HepG2 (cell line): ENCODE data around the gene TMEM131L. TPM values are rescaled to one million over a fixed set of nuclear protein-coding genes. Genes with fewer than 3 reads are reported as not detected.
"Not testable (repeated sequence)": the region's sequence is repeated elsewhere in the genome, so short reads cannot be mapped to it uniquely, and the experiment has no call there.

Source experiments
- ATAC-seq: fragments of 200-7000 bp; cut with Tn5 transposase; 3 replicates; pipeline ENCODE4 v1.9.1; 2020; ENCODE audit warnings: mild to moderate bottlenecking, moderate library complexity
- BruUV-seq: library from RNA; stranded (reverse); fragments of 400-500 nt; replicated peaks from 2 replicates; lab custom pipeline; 2021; lab: Mats Ljungman, UMichigan
- CTCF ChIA-PET: fragments of 300-600 bp; formaldehyde crosslinking; extraction: SDS; loops from one replicate; lab custom pipeline; 2021; ENCODE audit warnings: low total read pairs, inconsistent platforms, low intra/inter-chr PET ratio; lab: Yijun Ruan, JAX
- POLR2A ChIA-PET: fragments of 350-600 bp; sonication (Branson Sonifier 250); formaldehyde crosslinking; loops from one replicate; lab custom pipeline; 2020; ENCODE audit warnings: antibody characterized with exemption, inconsistent platforms; lab: Yijun Ruan, JAX
- DNase-seq: peaks from one replicate; pipeline ENCODE4 v3.0.0-alpha.2; 2015; ENCODE audit warnings: low spot score
- FAIRE-seq: peaks from 3 replicates; lab custom pipeline; 2011; peaks lifted over from hg19 to GRCh38; lab: Jason Lieb, UNC
- H2AFZ ChIP-seq: one replicate; pipeline ENCODE4 v1.6.1; 2011; ENCODE audit warnings: low read length, inconsistent platforms
- H3K27ac ChIP-seq: fragments of 300-600 bp; 3 replicates; pipeline ENCODE4 v1.8.0; 2011; ENCODE audit warnings: mixed run types, mild to moderate bottlenecking, mixed read lengths, low read length, inconsistent platforms; ENCODE audit not compliant: insufficient read depth; ENCODE audit errors: extremely low read length
- H3K27me3 ChIP-seq, 2 experiments: fragments of 200-600 bp in 1 of 2; 2 replicates in 1 of 2; 3 replicates in 1 of 2; pipeline versions ENCODE4 v1.6.0 to v1.8.0; 2011; ENCODE audit warnings: low read length in 2 of 2, mild to moderate bottlenecking in 2 of 2, moderate library complexity in 2 of 2, inconsistent platforms in 1 of 2; ENCODE audit not compliant: insufficient read depth in 2 of 2, control insufficient read depth in 1 of 2
- H3K36me3 ChIP-seq, 2 experiments: fragments of 200-600 bp in 1 of 2; replicated peaks in 1 of 2; 2 replicates in 1 of 2; 3 replicates in 1 of 2; pipeline versions ENCODE4 v1.5.1 to v1.8.0; 2011; ENCODE audit warnings: low read length in 2 of 2, inconsistent platforms in 1 of 2; ENCODE audit not compliant: insufficient read depth in 2 of 2, control insufficient read depth in 1 of 2
- H3K4me1 ChIP-seq: 2 replicates; pipeline ENCODE4 v1.5.1; 2012; ENCODE audit warnings: low read length, inconsistent platforms; ENCODE audit not compliant: insufficient read depth
- H3K4me2 ChIP-seq: 2 replicates; pipeline ENCODE4 v1.6.0; 2011; ENCODE audit warnings: low read depth, low read length, inconsistent platforms
- H3K4me3 ChIP-seq, 3 experiments: fragments of 200-600 bp in 1 of 3; sonication (generic), shearing (Covaris generic) in 1 of 3; replicated peaks in 1 of 3; 2 replicates each; pipeline ENCODE4 v1.5.1; 2011 to 2016; ENCODE audit warnings: low read length in 3 of 3, inconsistent platforms in 2 of 3, low read depth in 2 of 3, mild to moderate bottlenecking in 2 of 3, control low read depth in 1 of 3, mixed read lengths in 1 of 3; ENCODE audit not compliant: insufficient read depth in 1 of 3
- H3K79me2 ChIP-seq: one replicate; pipeline ENCODE4 v1.6.1; 2011; ENCODE audit warnings: low read length, inconsistent platforms; ENCODE audit not compliant: insufficient read depth
- H3K9ac ChIP-seq: 2 replicates; pipeline ENCODE4 v1.6.0; 2011; ENCODE audit warnings: mild to moderate bottlenecking, low read depth, low read length, inconsistent platforms; ENCODE audit not compliant: insufficient read depth
- H3K9me3 ChIP-seq: 2 replicates; pipeline ENCODE4 v1.5.1; 2012; ENCODE audit warnings: mild to moderate bottlenecking, low read length
- H4K20me1 ChIP-seq: 2 replicates; pipeline ENCODE4 v1.6.0; 2011; ENCODE audit warnings: inconsistent platforms, mild to moderate bottlenecking, low read length, moderate library complexity; ENCODE audit not compliant: insufficient read depth
- CEBPB ChIP-seq: IDR thresholded peaks from 2 replicates; pipeline ENCODE4 v1.6.1; 2011; ENCODE audit warnings: low read depth, low read length, improper control_type of control experiment, borderline replicate concordance
- GATAD1 ChIP-seq: IDR thresholded peaks from 2 replicates; pipeline ENCODE4 v1.6.1; 2016; ENCODE audit warnings: missing genetic modification reagents, missing compliant biosample characterization
- MYPOP ChIP-seq: sonication (generic); formaldehyde crosslinking; IDR thresholded peaks from 2 replicates; pipeline ENCODE4 v1.8.1; 2023; ENCODE audit warnings: mild to moderate bottlenecking, moderate library complexity, missing genetic modification reagents
- ZBTB44 ChIP-seq: sonication (generic); formaldehyde crosslinking; IDR thresholded peaks from 2 replicates; pipeline ENCODE4 v1.4.0; 2020; ENCODE audit warnings: missing genetic modification reagents
- ZNF496 ChIP-seq: sonication (generic); formaldehyde crosslinking; IDR thresholded peaks from 2 replicates; pipeline ENCODE4 v1.8.1; 2023; ENCODE audit warnings: mild to moderate bottlenecking, moderate library complexity, missing genetic modification reagents; ENCODE audit not compliant: insufficient replicate concordance
- ZNF768 ChIP-seq: sonication (generic); formaldehyde crosslinking; IDR thresholded peaks from 2 replicates; pipeline ENCODE4 v1.4.0; 2020; ENCODE audit warnings: missing genetic modification reagents
- ZNF800 ChIP-seq: sonication (generic); formaldehyde crosslinking; IDR thresholded peaks from 2 replicates; pipeline ENCODE4 v1.4.0; 2020; ENCODE audit warnings: missing genetic modification reagents
- WGBS: methylation state at CpG from one replicate; pipeline ENCODE4 v1.1.6; 2017; ENCODE audit warnings: low lambda C conversion rate; 5-methylcytosine and 5-hydroxymethylcytosine counted together
- in situ Hi-C: cut with HindIII; loops from 2 replicates; pipeline ENCODE4 v1.10.0; 2017; ENCODE audit warnings: low pct_unique_long_range_greater_than_20kb; ENCODE audit not compliant: extremely low pct_ligation_motif_present
- intact Hi-C: fragments of 100-400 bp; cut with micrococcal nuclease; formaldehyde crosslinking; loops from one replicate; pipeline ENCODE4 v1.10.0; 2022; ENCODE audit not compliant: unreplicated experiment
- polyA plus RNA-seq, 8 experiments: library from polyadenylated mRNA; depleted of rRNA in 3 of 8; stranded (reverse) in 7 of 8; unstranded in 1 of 8; fragments of >200 nt; fragmentation: Illumina TruSeq in 4 of 8; extraction: Trizol in 4 of 8; gene quantifications; 2 replicates each; pipeline versions ENCODE4 v1.2.1 to v1.2.3, GENCODE V29; 2011 to 2016; ENCODE audit warnings: low read depth in 4 of 8, missing spikeins in 1 of 8, mixed read lengths in 1 of 8; ENCODE audit not compliant: insufficient read depth in 1 of 8
- total RNA-seq, 5 experiments: library from RNA; depleted of rRNA; stranded (reverse); fragments of >200 nt; fragmentation: Illumina TruSeq; extraction: Trizol; gene quantifications; 2 replicates each; pipeline ENCODE4 v1.2.3, GENCODE V29; 2016; ENCODE audit warnings: low read depth in 1 of 5
- TF ChIP-seq, protein P1 (sequence below): fragments of 450-650 bp; IDR thresholded peaks from 2 replicates; pipeline ENCODE4 v1.6.1; 2016

Gene TMEM131L
- total and polyA plus RNA-seq, 2 of the 13 experiments (the other 11 are each of a cell fraction or from before 2014, with no cell fraction given), result 2.2 to 4.5 TPM

GRCh38 chr4:153416456-153416855 lies 49.7 kb upstream of the TMEM131L start:
- H4K20me1 ChIP-seq, H3K36me3 ChIP-seq, DNase-seq, H2AFZ ChIP-seq, FAIRE-seq, H3K9me3 ChIP-seq, BruUV-seq, CTCF ChIA-PET, intact Hi-C loops, H3K9ac ChIP-seq, in situ Hi-C loops, H3K27me3 ChIP-seq, H3K4me1 ChIP-seq, H3K79me2 ChIP-seq, H3K27ac ChIP-seq, ATAC-seq, H3K4me2 ChIP-seq, H3K4me3 ChIP-seq, POLR2A ChIA-PET: not testable (repeated sequence)
- WGBS, result 83% methylated on average over 8 of the region's 8 CpGs
- 0 out of 2 replicates have a peak, but pooled peaks have one; percentile 4 for TF ChIP-seq CEBPB

DNA sequence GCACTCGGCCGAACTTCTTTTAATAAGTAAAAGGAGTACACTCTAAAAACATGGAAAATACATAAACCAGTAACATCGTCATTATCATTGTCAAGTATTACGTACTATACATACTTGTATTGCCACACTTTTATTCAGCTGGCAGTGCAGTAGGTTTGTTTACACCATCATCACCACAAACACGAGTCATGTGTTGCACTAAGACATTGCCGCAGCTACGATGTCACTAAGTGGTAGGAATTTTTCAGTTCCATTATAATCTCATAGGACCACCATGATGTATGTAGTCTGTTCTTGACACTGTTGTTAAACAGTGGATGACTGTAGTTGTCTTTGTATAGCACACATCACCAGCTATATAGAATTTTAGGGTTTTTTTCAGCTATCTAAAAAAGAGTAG lies 48.0 kb upstream of the TMEM131L start:
- no peak for FAIRE-seq
- Histone ChIP-seq H3K4me3 (no peak overlapping the region), H3K27ac (no peak overlapping the region), H3K4me1 (no peaks in the 10 kb centered on the region), H3K9ac (no peak overlapping the region), H3K9me3 (no peaks in the 10 kb centered on the region), H3K79me2 (no peaks in the 10 kb centered on the region), H3K27me3 (no peaks in the 10 kb centered on the region), H2AFZ (no peak overlapping the region), H4K20me1 (no peaks in the 10 kb centered on the region), H3K36me3 (no peaks in the 10 kb centered on the region), H3K4me2 (no peak overlapping the region)
- ATAC-seq, result no peak
- CTCF ChIA-PET, result no interaction called here
- POLR2A ChIA-PET, result no interaction called here
- no TSS peak for BruUV-seq
- WGBS, result 88% methylated on average over 7 of the region's 7 CpGs
- intact Hi-C loops (no loop called here), in situ Hi-C loops (no loop called here)
- no peak for DNase-seq
- no peak for TF ChIP-seq ZNF800 (CRISPR knock-in tag)
- TF ChIP-seq, protein P1, sequence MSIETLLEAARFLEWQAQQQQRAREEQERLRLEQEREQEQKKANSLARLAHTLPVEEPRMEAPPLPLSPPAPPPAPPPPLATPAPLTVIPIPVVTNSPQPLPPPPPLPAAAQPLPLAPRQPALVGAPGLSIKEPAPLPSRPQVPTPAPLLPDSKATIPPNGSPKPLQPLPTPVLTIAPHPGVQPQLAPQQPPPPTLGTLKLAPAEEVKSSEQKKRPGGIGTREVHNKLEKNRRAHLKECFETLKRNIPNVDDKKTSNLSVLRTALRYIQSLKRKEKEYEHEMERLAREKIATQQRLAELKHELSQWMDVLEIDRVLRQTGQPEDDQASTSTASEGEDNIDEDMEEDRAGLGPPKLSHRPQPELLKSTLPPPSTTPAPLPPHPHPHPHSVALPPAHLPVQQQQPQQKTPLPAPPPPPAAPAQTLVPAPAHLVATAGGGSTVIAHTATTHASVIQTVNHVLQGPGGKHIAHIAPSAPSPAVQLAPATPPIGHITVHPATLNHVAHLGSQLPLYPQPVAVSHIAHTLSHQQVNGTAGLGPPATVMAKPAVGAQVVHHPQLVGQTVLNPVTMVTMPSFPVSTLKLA, result no peak
- no peak for TF ChIP-seq MYPOP (CRISPR knock-in tag)
- no peak for TF ChIP-seq ZBTB44 (CRISPR knock-in tag)
- no peak for TF ChIP-seq ZNF768 (CRISPR knock-in tag)
- no peak for TF ChIP-seq ZNF496 (CRISPR knock-in tag)
- TF ChIP-seq GATAD1, result no peak
